Kidney (tissue), 14 donors: ENCODE results near the gene ZG16B. TPM values are rescaled to one million over a fixed set of nuclear protein-coding genes. Genes with fewer than 3 reads are reported as not detected.
A peak's percentile ranks its signal among the peaks of the same experiment; 100 is the strongest.

Experiments
- DNase-seq, 5 donors: peaks; one replicate each; pipeline ENCODE4 v3.0.0-alpha.2; 2013 to 2020
- FAIRE-seq: peaks from 2 replicates; lab custom pipeline; 2012; peaks lifted over from hg19 to GRCh38; lab: Jason Lieb, UNC
- H3K27ac ChIP-seq, 2 donors: one replicate each; pipeline ENCODE4 v1.7.0; 2013; ENCODE audit warnings: low read depth in 2 of 2, low read length in 2 of 2, inconsistent platforms in 1 of 2
- H3K27me3 ChIP-seq: one replicate; pipeline ENCODE4 v1.7.1; 2013; ENCODE audit warnings: low read length, inconsistent platforms; ENCODE audit not compliant: control insufficient read depth, insufficient read depth
- H3K36me3 ChIP-seq, 3 donors: one replicate each; pipeline versions ENCODE4 v1.7.0 to v1.7.1; 2013; ENCODE audit warnings: low read length in 3 of 3, control low read depth in 1 of 3, inconsistent platforms in 1 of 3; ENCODE audit not compliant: insufficient read depth in 3 of 3, control insufficient read depth in 2 of 3
- H3K4me1 ChIP-seq, 3 donors: one replicate each; pipeline versions ENCODE4 v1.7.0 to v1.7.1; 2013; ENCODE audit warnings: low read length in 3 of 3, inconsistent platforms in 1 of 3, low read depth in 1 of 3; ENCODE audit not compliant: control insufficient read depth in 2 of 3, insufficient read depth in 2 of 3
- H3K4me3 ChIP-seq, 3 donors: one replicate each; pipeline versions ENCODE4 v1.7.0 to v1.8.1; 2013; ENCODE audit warnings: low read length in 3 of 3, control low read depth in 1 of 3, inconsistent platforms in 1 of 3
- H3K9ac ChIP-seq, 3 donors: one replicate each; pipeline versions ENCODE4 v1.7.0 to v1.7.1; 2013; ENCODE audit warnings: low read length in 3 of 3, control low read depth in 1 of 3, inconsistent platforms in 1 of 3
- H3K9me3 ChIP-seq, 3 donors: one replicate each; pipeline versions ENCODE4 v1.7.0 to v1.7.1; 2013; ENCODE audit warnings: low read length in 3 of 3, control low read depth in 1 of 3, inconsistent platforms in 1 of 3; ENCODE audit not compliant: control insufficient read depth in 2 of 3, insufficient read depth in 1 of 3
- intact Hi-C: fragments of 100-400 bp; cut with DNase I; formaldehyde crosslinking; loops from one replicate; pipeline ENCODE4 v1.11.1; 2022
- polyA plus RNA-seq: library from polyadenylated mRNA; stranded (reverse); fragments of 350-450 nt; fragmentation: Illumina TruSeq; extraction: RNeasy Lipid Tissue Mini Kit (QIAGEN cat#74804); gene quantifications from one replicate; pipeline ENCODE4 v1.2.3, GENCODE V29; 2014; ENCODE audit warnings: low read depth, low replicate concordance; ENCODE audit not compliant: insufficient read depth
- total RNA-seq: library from RNA; stranded (reverse); fragmentation: NEBNext Ultra II Directional; extraction: Animal tissue kit (Norgen Biotek cat#: 25700); gene quantifications from one replicate; pipeline ENCODE4 v1.2.1, GENCODE V29; 2021
- TF ChIP-seq, protein P1 (sequence below): IDR thresholded peaks from 3 replicates; pipeline ENCODE4 v1.5.1; 2012; ENCODE audit warnings: mild to moderate bottlenecking, moderate library complexity, borderline replicate concordance; ENCODE audit not compliant: insufficient read depth; ENCODE audit errors: extremely low read depth
- donor health status: control.
- donor health status: control.
- donor health status: control.
- donor health status: control.
- donor health status: control.
- donor health status: DM: yes; HTN: yes; CAD: no.
- donor health status: Normal renal cell carcinoma (clear cell type).

ZG16B gene
- total and polyA plus RNA-seq, 2 donors from 2014 or later = 0.69 to 0.98 TPM

DNA sequence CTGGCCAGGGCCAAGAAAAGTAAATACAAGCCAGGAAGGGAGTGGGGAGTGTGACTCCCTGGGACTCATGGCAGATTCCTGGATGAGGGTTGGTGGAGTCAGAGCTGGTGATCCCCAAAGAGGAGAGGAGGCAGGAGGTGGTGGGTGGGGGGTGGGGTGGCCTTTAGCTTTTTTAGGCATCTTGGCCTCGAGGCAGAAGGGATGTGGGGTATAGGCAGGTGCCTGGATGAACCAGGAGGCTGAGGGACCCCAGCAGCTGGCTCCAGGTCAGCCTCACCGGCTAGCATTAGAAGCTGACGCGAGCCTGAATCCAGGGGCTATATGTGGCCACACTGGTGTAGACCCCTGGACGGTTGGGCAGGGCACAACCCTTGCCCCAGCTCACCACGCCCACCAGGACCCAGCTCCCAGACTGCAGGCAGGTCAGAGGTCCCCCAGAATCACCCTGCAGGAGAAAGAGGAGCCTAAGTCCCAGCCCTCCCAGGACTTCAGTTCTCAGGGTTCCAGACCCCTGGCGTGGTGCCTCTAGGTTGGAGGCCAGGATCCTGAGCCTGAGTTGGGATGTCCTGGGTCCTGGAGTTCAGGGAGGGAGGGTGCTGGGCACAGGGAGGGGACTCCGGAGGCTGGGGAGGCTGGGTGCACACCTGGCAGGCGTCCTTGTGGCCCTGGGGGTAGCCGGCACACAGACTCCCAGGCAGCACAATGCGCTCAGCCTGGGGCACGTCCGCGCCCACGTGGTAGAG lies 45.6 kb upstream of the ZG16B start:
- Histone ChIP-seq H3K36me3 (no peaks in the 10 kb centered on the region), H3K4me3 (peak overlapping the region in 1 of 3 donors; percentile 17), H3K4me1 (no peaks in the 10 kb centered on the region), H3K27me3 (peaks cover 4% of the 10 kb centered on the region), H3K9ac (no peak overlapping the region), H3K9me3 (no peaks in the 10 kb centered on the region), H3K27ac (no peak overlapping the region)
- intact Hi-C loops = no loop called here
- TF ChIP-seq, protein P1, sequence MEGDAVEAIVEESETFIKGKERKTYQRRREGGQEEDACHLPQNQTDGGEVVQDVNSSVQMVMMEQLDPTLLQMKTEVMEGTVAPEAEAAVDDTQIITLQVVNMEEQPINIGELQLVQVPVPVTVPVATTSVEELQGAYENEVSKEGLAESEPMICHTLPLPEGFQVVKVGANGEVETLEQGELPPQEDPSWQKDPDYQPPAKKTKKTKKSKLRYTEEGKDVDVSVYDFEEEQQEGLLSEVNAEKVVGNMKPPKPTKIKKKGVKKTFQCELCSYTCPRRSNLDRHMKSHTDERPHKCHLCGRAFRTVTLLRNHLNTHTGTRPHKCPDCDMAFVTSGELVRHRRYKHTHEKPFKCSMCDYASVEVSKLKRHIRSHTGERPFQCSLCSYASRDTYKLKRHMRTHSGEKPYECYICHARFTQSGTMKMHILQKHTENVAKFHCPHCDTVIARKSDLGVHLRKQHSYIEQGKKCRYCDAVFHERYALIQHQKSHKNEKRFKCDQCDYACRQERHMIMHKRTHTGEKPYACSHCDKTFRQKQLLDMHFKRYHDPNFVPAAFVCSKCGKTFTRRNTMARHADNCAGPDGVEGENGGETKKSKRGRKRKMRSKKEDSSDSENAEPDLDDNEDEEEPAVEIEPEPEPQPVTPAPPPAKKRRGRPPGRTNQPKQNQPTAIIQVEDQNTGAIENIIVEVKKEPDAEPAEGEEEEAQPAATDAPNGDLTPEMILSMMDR = no peak
- no peak for FAIRE-seq
- DNase-seq = peak in 1 of 5 donors; percentile 58

DNA sequence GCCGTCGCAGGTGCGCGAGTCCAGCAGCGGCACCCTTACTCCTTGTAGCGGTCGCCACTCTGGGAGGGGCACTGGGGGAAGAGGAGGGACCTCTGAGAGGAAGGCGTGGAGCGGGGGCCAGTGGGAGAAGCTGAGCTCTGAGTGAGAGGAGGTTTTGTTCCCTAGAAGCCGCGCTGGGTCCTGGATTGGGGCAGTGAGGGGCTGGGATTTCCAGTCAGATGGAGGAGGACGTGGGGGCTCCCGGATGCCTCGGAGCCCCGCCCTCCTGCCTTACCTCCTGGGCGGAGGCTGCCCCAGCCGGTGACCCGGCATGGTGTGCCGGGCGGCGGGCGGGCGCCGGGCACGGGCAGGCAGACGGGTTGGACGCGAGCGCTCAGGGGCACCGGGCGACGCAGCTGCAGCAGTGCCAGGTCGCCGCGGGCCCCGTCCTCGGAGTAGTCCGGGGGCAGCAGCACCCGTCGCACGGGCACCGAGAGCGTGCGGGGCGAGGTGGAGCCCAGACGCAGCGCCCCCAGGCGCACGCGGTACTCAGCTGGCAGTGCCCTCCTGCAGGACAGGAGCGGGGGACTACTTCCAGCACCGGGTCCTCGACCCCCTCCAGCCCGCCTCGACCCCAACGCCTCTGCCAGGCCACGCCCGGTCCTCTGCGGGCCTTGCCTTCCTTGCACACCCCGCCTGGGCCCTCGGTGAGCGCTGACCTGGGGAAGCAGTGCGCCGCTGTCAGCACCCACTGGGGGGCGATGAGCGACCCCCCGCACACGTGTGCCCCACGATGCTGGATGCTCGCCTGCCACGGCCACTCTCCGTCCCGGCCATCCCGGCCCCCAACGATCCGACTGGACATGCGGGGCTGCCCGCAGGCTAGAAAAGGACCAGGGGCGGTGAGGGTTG lies 44.8 kb upstream of the ZG16B start:
- H3K36me3 ChIP-seq = no peaks in the 10 kb centered on the region
- peaks cover 4% of the 10 kb centered on the region for H3K27me3 ChIP-seq
- no peaks in the 10 kb centered on the region for H3K4me1 ChIP-seq
- peak in 2 of 5 donors; percentile 26 to 56 for DNase-seq
- intact Hi-C loops = no loop called here
- H3K4me3 ChIP-seq = peak overlapping the region in 1 of 3 donors; percentile 17
- TF ChIP-seq, protein P1 = no peak
- H3K9ac ChIP-seq = no peak overlapping the region
- no peaks in the 10 kb centered on the region for H3K9me3 ChIP-seq
- no peak for FAIRE-seq
- no peak overlapping the region for H3K27ac ChIP-seq

DNA sequence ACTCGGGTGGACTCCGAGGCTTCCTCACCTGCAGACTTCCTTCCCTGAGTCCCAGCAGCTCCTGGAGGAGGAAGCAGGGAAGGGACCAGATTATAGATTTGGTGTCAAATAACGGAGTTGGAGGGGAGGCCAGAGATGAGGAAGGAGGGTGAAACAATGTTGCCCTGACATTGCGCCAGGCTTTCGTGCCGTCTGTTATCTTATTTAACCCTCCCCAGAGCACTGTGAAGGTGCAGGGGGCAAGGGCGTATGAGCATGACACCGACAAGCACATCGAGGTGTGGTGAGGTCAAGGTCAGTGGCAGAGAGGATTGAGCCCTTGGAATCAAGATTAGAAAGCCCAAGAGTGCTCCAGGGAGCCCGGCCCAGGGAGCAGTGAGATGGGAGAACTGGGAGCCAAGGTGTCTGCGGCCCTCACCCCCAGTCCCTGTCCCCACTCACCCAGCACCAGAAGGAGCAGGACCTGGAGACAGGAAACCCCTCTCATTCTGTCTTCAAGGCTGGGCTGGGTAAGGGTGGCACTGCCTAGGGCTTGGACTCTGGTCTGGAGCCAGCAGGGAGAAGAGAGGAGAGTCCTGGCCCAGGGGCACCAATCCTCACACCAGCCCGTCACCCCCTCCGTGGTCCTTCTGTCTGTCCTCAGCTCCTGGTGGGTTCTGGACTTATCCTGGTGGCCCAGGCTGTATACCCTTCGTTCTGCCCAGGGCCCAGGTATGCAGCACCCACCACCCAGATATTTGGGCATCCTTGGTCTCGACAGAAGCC lies 43.9 kb upstream of the ZG16B start:
- DNase-seq (peak in 1 of 5 donors; percentile 27), FAIRE-seq (no peak)
- H3K27me3 ChIP-seq = peaks cover 4% of the 10 kb centered on the region

More for the DNA sequence above, 43.9 kb upstream of the ZG16B start:
- TF ChIP-seq, protein P1 = no peak
- H3K4me3 ChIP-seq = no peak overlapping the region
- H3K9me3 ChIP-seq = no peaks in the 10 kb centered on the region
- H3K36me3 ChIP-seq = no peaks in the 10 kb centered on the region
- H3K27ac ChIP-seq = no peak overlapping the region
- H3K4me1 ChIP-seq = no peaks in the 10 kb centered on the region
- no peak overlapping the region for H3K9ac ChIP-seq
- intact Hi-C loops = no loop called here
